ENCODE data around the gene IL13RA1. TPM values are rescaled to one million over a fixed set of nuclear protein-coding genes. Genes with fewer than 3 reads are reported as not detected.

IL13RA1 gene
- 41.8 TPM for total RNA-seq (ENCODE audit: unreplicated experiment)
- long read RNA-seq, full-length matches to known transcripts, result 11 of 15 reads
- long read RNA-seq, partial matches to known transcripts, result 2 of 15 reads
- long read RNA-seq, other reads (novel, unspliced or antisense), result 2 of 15 reads

- peak within 1 kb of the TSS; percentile 80 for H3K4me3 Mint-ChIP-seq (ENCODE audit: unreplicated experiment)
- DNase-seq (ENCODE audit: low spot score), result peak; percentile 75
- peak within 1 kb of the TSS; percentile 40 for H3K27ac Mint-ChIP-seq (ENCODE audit: unreplicated experiment)
- no peaks in the 10 kb centered on the region for H3K27me3 Mint-ChIP-seq (ENCODE audit: unreplicated experiment)
- TF ChIP-seq CTCF (IDR thresholded peaks at IDR 0.05; ENCODE audit: unreplicated experiment), result no peak
- no peaks in the 10 kb centered on the region for H3K9me3 Mint-ChIP-seq (ENCODE audit: unreplicated experiment)
- peaks cover 4% of the 10 kb centered on the region for H3K36me3 Mint-ChIP-seq (ENCODE audit: low read depth, unreplicated experiment)
- peaks cover 11% of the 10 kb centered on the region for H3K4me1 Mint-ChIP-seq (ENCODE audit: unreplicated experiment)
Observed at GRCh38 chrX:118726887-118727685, at the start of gene IL13RA1. IL13RA1 (plus strand) TSS chrX:118727606; CDS start chrX:118727639, 33 bp downstream.

GRCh38 chrX:118679290-118679689, 48.1 kb upstream of the IL13RA1 start:
- Mint-ChIP-seq H3K27me3 (ENCODE audit: unreplicated experiment) (peaks cover 1% of the 10 kb centered on the region), H3K4me3 (ENCODE audit: unreplicated experiment) (no peak overlapping the region), H3K27ac (ENCODE audit: unreplicated experiment) (no peak overlapping the region), H3K4me1 (ENCODE audit: unreplicated experiment) (no peaks in the 10 kb centered on the region), H3K9me3 (ENCODE audit: unreplicated experiment) (no peaks in the 10 kb centered on the region), H3K36me3 (ENCODE audit: low read depth, unreplicated experiment) (no peaks in the 10 kb centered on the region)
- peak; percentile 3 for DNase-seq (ENCODE audit: low spot score)
- no peak for TF ChIP-seq CTCF (IDR thresholded peaks at IDR 0.05; ENCODE audit: unreplicated experiment)

- no peaks in the 10 kb centered on the region for H3K36me3 Mint-ChIP-seq (ENCODE audit: low read depth, unreplicated experiment)
- DNase-seq (ENCODE audit: low spot score), result no peak
- no peaks in the 10 kb centered on the region for H3K27me3 Mint-ChIP-seq (ENCODE audit: unreplicated experiment)
- no peak overlapping the region for H3K27ac Mint-ChIP-seq (ENCODE audit: unreplicated experiment)
- H3K4me1 Mint-ChIP-seq (ENCODE audit: unreplicated experiment), result no peaks in the 10 kb centered on the region
- H3K4me3 Mint-ChIP-seq (ENCODE audit: unreplicated experiment), result no peak overlapping the region
- TF ChIP-seq CTCF (IDR thresholded peaks at IDR 0.05; ENCODE audit: unreplicated experiment), result no peak
- H3K9me3 Mint-ChIP-seq (ENCODE audit: unreplicated experiment), result no peaks in the 10 kb centered on the region
Observed at GRCh38 chrX:118682258-118683014, 45.0 kb upstream of the IL13RA1 start.

GRCh38 chrX:118685393-118685792, 42.0 kb upstream of the IL13RA1 start:
- no peaks in the 10 kb centered on the region for H3K9me3 Mint-ChIP-seq (ENCODE audit: unreplicated experiment)
- H3K27me3 Mint-ChIP-seq (ENCODE audit: unreplicated experiment), result no peaks in the 10 kb centered on the region
- no peak for TF ChIP-seq CTCF (IDR thresholded peaks at IDR 0.05; ENCODE audit: unreplicated experiment)
- no peaks in the 10 kb centered on the region for H3K36me3 Mint-ChIP-seq (ENCODE audit: low read depth, unreplicated experiment)
- H3K27ac Mint-ChIP-seq (ENCODE audit: unreplicated experiment), result no peak overlapping the region
- no peak for DNase-seq (ENCODE audit: low spot score)
- no peak overlapping the region for H3K4me3 Mint-ChIP-seq (ENCODE audit: unreplicated experiment)
- no peaks in the 10 kb centered on the region for H3K4me1 Mint-ChIP-seq (ENCODE audit: unreplicated experiment)

Data from endothelial cell (in vitro differentiated cells).